Measurements from ENCODE around the gene PDLIM1. TPM values are rescaled to one million over a fixed set of nuclear protein-coding genes. Genes with fewer than 3 reads are reported as not detected.

The PDLIM1 gene, protein sequence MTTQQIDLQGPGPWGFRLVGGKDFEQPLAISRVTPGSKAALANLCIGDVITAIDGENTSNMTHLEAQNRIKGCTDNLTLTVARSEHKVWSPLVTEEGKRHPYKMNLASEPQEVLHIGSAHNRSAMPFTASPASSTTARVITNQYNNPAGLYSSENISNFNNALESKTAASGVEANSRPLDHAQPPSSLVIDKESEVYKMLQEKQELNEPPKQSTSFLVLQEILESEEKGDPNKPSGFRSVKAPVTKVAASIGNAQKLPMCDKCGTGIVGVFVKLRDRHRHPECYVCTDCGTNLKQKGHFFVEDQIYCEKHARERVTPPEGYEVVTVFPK
- 27.5 TPM for total RNA-seq

DNA sequence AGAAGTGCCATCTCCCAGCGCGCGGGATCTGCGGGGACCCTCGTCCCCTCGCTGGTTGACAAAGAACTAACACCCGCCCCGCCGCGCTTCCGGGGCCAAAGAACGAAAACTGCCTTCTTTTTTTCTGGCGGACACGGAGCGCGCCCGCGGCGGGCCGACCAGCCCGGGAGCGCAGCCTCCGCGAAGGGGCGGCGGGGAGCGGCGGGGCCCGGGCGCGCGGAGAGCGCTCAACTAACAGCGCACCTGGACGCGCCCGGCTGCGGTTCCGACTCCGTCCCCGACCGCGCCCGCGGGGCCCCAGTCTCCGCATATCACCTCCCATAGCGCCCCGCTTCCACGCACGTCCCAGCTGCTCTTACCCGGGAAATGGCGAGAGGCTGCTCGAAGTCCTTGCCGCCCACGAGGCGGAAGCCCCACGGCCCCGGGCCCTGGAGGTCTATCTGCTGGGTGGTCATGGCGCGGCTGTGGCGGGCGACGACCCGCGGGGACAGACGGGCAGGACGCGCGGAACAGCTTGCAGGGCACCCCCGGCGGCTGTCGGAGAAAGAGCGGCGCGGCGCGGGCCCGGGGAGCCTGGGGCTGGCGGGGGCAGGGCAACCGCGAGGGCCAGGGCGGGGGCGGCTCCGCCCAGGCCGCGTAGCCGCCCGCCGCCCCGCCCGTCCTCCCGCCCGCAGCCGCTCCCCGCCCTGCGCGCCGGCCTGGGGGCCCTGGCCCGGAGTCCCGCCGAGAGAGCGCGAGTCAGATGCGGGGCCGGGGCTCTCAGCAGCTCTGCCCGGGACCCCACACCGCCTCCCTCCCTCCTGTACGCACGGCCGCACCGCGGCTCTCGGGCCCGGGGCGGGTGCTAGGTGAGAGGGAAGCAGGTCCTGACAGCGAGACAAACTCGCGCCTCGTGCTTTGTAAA, at the start of gene PDLIM1:
TSS of gene PDLIM1 (minus strand) at position 543 of the 904 bp plus-strand sequence. CDS start at position 455, 88 bp downstream.
- DNase-seq (ENCODE audit: low read depth in 2 of 3, low spot score in 2 of 3) = peak in 2 of 3 donors; percentile 76 to 83

DNA sequence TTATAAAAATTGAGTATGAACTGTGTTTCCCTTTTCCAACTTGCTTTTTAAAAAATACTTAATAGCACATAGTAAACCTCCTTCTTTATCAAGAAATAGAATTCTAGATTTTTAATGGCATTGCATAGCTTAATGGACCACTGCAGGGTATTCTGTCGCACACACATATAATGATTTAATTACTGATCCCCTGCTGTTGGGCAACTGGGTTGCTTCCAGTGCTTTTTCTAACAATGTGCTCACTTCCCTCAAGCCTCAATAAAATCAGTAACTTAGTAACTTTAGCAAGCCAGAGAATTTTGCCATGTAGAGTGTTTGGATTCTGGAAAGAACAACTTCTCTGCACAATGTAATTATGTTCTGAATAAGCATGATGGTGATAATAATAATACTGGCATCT, 49.1 kb upstream of the PDLIM1 start:
- no peak for DNase-seq (ENCODE audit: low read depth in 2 of 3, low spot score in 2 of 3)

DNA sequence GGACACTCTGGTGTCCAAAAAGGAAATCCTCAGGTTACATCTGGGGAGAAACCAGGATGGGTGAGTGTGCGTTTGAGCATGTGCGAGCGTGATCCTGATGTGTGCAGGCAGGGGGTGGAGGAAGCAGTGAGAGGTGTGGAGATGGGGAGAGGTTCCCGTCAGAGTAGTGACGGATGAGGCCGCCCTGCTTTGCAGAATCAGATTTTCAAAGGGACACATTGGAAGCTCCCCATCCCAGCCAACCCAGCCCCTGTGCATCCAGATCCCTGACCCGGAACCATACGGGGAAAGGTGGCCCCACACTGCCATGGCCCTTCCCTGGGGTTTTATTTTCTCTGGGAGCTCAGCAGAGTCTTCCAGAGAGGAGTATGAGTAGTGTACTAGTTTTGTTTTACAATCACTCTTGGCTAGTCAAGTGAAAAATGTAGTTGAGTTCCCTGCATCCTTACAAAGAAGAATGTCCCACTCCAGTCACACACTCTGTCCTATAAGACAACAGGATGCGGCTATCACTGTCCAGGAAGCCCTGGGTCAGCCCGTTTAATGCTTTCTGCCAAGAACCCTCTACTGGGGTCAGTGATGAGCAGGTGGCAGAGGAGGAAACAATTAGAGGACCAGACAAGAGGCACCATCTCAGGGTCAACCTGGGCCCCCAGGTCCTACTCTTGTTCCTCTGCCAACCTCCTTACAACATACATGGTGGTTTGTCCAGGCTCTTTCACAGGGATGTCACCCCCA, 46.8 kb upstream of the PDLIM1 start:
- DNase-seq (ENCODE audit: low read depth in 2 of 3, low spot score in 2 of 3) = no peak

DNA sequence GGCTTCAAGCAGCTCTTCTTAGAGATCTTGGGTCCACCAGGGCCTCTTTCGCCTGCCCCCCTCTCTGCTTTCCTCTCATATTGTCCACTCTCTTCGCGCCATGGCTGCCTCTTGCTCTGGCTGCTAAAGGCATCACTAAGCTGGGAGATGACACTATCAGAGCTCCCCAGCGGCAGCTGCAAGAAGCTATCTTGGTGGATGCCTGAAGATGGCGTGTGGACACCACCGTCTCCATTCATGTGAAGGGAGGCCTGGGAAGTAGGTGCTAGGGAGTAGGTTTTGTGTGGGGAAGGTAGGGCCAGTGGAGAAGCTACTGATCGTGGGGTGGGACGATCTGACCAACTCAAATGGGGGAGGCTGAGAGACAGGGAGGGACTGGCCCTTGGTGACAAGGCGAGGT, 45.9 kb upstream of the PDLIM1 start:
- DNase-seq (ENCODE audit: low read depth in 2 of 3, low spot score in 2 of 3) = no peak

DNA sequence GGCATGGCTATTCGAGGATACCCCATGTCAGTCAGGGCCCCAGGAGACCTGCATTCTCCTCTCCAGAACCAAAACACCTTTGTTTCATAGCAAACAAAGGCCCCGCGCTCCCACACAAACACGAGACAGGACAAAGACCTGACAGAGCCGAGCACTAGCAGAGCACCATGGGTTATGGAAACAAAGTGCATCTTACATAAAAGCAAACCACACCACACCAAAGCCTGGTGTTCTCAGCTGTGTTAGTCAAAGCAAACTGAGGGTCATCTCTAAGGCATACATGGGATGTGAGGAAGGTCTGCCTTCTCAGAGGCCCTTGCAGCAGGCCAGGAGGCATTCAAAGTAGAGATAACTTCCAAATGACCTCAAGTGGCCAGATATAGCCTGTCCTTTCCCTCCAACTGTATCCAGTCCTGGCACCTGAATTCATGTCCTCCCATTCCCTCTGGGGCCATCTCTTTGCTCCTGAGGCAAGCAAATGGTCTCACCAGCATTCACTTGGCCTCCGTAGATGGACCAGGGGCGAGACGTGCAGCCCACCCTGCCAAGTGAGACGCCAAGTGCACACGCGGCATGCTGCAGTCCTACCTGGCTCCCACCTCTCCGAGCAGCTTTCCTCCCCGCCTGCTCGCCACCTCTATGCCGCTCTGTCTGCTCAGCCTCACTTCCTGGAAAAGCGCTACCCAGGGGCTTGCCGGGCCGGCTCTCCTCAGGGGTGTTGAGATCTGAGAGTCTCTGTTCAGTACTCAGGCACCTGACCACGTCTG, 45.3 kb upstream of the PDLIM1 start:
- DNase-seq (ENCODE audit: low read depth in 2 of 3, low spot score in 2 of 3) = no peak

DNA sequence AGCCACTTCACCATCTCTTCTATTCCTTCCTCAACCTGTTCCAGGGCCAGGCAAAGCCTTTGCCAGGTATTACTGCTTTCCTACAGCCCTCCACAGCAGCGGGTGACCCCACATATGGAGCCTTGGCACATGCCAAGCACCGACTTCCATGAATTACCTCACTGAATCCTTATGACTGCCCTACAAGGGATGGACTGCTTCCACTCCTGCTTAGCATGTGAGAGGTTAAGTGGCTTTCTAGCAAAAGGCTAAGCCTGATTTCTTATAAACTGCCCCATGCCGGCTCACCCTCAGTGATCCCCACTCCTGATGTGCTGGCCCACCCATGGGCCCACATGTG, 44.0 kb upstream of the PDLIM1 start:
- DNase-seq (ENCODE audit: low read depth in 2 of 3, low spot score in 2 of 3) = no peak

DNA sequence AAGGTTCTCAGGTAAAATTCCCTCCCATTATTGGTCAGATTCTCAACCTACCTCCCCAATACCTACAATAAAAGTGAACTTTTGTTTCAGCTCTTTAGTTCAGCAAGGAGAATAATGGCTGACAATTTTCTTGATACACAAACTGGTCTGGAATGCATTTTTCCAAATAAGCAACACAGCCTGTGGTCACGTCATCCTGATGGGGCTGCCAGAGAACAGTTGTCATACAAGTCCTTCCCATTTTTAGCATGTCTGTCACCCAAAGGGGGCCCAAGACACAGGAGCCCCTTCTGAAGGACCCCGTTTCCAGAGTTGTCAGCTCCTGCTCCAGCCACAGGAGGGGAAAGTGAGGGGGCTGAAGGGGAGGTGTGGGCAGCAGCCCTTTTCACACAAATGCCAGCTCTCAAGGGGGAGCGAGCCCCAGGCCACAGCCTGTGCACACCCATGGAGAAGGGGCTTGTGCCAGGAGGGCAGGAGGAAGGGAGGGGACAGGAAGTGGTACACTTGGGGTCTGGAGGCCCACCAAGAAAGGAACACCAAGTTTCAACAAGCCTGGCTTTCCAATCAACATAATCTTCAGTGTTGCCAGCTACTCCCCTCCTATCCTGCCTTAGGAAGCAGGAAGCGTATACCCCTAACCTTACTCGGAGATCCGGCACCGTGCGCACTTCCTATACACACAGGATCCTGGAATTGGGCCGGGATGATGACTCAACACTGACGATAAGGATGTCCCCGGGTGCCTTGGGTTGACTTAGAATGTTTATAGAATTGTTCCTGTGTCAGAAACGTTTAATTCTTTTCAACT, 43.4 kb upstream of the PDLIM1 start:
- DNase-seq (ENCODE audit: low read depth in 2 of 3, low spot score in 2 of 3) = no peak

DNA sequence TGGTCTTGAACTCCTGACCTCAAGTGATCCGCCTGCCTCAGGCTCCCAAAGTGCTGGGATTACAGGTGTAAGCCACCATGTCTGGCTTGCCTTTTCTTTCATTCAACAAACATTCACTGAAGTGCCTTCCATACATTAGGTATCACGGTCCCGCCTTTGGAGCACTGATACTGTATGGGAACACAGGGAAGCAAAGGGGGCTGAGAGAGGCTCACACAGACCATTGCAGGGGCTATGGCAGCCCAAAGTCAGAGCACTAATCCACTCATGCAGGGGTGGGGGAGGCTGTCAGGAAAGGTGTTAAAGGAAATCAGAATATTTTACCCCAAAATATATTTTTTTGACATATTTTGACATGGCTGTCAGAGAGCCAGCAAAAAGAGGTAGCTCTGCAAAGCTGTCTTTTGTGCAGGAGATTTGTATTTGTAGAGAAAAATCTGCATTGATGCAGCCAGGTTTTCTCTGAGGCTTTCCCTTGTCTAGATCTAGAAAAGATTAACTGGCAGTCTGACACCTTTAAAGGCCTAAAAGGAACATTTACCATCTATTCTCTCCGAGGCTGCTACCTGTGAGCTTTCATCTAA, 42.0 kb upstream of the PDLIM1 start:
- no peak for DNase-seq (ENCODE audit: low read depth in 2 of 3, low spot score in 2 of 3)

DNA sequence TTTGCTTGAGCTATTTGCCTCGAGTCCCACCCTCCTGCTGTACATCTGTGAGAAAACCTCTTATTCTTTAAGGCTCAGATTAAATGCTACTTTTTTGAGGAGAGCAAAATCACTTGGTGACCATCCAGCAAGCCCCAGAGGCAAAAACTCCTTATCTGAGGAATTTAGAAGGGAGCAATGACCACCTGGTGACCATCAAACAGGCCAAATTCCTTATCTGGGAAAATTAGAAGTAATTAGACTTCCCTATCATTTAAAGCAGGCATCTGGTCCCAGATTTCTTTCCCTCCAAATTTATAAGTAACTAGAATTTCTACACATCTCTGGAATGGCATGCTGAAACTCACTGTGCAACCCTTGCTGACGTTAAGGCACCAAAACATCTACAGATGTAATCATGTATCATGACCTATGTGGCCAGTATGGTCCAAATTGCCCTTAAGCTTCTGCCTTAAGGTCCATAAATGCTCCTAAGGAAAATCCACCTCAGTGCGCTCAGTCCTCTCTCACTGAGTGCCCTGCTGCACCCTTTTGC, 40.9 kb upstream of the PDLIM1 start:
- no peak for DNase-seq (ENCODE audit: low read depth in 2 of 3, low spot score in 2 of 3)

DNA sequence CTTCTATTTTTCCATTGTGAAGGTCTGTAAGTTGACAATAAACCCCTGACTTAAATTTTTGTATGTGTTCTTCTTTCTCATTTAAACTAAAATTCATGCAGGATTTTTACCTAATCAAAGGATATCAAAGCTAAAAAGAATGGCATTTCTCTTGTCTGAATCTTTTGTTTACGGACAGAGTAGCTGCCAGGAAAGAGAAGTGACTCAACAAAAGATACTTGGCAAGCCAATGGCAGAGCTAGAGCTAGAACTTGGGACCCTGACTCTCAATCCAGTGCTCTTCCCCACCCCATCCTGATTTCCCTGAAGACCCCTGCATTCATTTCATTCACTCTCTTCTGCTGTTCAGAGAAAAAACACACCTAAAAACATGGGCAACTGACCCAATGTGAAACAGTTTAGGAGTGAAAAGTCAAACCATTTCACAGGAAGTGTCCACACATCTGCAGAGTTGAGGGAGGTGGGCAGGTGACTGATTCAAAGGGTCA, 40.2 kb upstream of the PDLIM1 start:
- no peak for DNase-seq (ENCODE audit: low read depth in 2 of 3, low spot score in 2 of 3)

DNA sequence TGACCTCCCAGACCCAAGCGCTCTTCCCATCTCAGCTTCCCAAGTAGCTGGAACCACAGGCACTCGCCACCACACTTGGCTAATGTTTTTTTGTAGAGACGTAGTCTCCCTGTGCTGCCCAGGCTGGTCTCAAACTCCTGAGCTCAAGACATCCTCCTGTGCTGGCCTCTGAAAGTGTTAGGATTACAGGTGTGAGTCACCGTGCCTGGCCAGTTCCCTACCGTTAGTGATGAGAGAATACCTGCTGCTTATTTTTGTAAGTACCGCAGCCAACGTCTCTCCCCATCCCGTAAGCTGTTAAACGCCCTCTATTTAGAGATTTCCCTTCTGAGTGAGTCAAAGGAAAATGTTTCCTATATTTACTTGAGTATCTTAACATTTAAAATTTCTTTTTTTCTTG, 38.5 kb upstream of the PDLIM1 start:
- DNase-seq (ENCODE audit: low read depth in 2 of 3, low spot score in 2 of 3) = no peak

DNA sequence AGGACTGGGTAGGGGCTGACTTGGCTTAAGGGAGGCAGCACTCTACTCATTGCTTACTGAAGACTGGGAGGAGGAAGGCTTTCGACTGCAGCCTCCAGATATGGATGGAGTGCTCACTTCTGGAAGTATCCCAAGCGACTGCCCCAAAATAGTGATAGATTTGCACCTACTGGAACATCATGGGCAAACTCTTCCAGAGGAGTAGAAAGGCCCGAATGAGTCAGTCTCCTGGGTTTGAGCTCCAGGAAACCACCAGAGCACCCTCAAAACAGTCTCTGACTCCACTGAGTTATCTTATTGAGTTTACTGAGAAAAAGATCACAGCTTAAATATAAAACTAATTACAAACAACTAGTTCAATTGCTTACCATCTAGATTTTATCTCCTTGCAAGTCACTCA, 37.2 kb upstream of the PDLIM1 start:
- DNase-seq (ENCODE audit: low read depth in 2 of 3, low spot score in 2 of 3) = no peak

DNA sequence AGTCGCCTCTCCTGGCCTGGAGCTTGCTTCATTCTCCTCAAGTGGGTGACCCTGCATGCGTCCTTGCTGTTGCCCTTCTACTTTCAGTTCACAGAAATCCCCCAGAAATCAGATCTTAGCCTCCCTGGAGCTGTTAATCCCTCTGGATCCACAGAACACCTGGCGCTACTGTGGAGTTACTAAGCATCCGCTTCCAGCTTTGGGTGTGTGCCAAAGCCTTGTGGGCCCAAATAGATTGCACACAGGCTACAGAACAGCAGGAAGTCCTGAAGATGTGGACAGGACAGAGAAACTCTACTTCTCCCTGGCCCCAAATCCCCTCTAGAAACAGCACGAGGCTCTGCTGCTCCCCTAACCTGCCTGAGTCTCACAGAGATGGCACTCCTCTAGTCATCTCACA, 36.6 kb upstream of the PDLIM1 start:
- DNase-seq (ENCODE audit: low read depth in 2 of 3, low spot score in 2 of 3) = no peak

DNA sequence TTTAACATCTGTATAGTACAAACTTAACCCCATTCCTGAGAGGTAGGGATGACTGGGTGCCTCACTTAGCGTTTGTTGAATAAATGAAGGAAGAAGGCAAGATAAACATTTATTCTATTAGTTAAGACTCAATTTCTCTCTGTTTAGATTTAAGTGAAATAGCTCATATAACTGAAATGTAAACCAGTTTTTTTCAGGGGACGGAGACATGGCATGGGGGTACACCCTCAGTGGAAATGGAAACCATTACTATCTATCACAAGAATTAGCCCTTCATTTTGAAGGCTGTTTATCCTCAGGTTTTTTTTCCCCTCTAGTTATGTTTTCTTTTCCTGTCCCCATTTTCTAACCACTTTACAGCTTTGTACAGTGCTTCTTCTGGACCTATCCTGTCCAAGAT, 35.6 kb upstream of the PDLIM1 start:
- no peak for DNase-seq (ENCODE audit: low read depth in 2 of 3, low spot score in 2 of 3)

DNA sequence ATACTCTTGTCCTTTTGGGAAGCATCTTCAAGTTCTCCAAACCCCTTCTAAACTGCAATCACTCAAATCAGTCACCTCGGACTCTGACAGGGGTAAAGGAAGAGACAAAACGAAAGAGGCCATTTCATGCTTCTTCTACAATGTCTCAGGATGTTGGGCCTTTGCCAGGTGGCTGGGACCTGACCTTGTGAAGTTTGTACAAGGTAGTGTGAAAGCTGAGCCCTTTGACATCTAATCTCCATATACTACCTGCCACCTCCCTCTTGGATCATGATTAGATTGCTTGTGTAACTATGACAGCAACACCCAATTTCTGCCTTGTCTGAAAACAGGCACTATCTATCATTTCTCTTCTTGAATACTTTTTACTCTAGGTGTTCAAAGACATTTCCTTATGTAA, 35.1 kb upstream of the PDLIM1 start:
- no peak for DNase-seq (ENCODE audit: low read depth in 2 of 3, low spot score in 2 of 3)

DNA sequence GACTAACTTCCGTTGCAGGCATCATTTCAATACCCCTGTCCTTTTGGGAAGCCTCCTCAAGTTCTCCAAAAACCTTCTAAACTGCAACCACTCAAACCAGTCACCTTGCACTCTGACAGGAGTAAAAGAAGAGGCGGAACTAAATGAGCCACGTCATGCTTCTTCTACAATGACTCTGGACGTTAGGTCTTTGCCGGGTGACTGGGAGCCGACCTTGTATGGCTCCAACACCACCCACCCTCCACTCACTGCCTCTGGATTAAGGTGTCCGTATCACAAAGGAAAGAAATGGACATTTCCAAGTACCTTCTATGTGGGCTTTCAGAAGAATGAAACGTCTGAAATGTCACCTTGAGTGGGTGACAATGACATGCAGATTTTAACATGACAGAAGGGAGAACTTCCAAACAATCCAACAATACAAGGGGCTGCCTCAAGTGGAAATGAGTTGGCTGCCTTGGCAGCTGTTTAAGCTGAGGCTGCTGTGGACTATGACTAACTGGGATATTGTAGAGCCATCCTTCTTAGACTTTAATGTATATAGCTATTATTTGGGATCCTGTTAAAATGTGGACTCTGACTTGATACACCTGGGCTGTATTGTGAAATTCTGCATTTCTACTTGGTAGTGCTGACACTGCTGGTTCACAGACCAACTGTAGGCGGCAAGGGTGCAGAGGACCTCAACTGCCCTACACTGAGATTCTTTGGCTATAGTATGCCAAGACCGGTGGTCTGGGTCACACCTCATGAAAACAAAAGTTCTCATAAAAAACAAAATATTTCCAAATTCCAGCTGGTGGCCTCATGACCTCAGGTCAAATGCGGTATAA, 33.8 kb upstream of the PDLIM1 start:
- DNase-seq (ENCODE audit: low read depth in 2 of 3, low spot score in 2 of 3) = no peak

DNA sequence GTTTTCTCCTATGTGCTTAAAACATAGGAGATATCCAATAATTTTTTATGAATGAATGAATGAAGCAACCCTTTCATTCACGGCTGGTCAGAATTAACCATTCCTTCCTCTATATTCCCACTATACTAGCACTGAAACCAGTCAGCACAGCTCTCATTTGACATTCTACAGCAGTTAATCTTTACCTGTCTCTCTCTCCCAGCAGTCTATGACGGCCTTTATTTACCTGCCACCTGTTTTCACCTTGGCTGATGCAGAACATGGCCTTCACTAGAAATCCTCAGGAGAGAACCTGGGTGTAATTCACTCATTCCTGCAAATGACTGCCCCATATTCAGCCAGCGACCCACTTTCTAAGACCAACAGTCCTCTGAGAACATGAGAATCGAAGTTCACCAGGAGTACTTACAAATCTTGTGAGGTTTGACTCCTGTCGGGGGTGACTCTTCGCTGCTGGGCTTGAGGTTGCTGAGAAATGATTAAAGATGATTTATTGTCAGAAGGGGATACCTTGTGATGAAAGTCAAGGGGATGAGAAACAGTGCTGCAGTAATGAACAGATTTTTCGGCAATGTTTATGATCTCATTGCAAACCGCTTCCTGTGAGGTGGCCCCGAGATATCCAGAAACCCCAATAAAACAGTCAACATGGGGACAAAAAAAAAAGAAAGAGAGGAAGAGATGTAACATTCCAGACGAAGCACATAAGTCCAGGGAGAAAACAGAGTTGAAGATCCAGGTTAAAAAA, 30.9 kb upstream of the PDLIM1 start:
- no peak for DNase-seq (ENCODE audit: low read depth in 2 of 3, low spot score in 2 of 3)

Measured in hematopoietic multipotent progenitor cell (in vitro differentiated cells).